OCI-LY3 (cell line): ENCODE measurements around the gene CASP8AP2.

ENCODE experiments used
- CTCF ChIP-seq: fragments of 200-600, 300-600 bp; sonication (generic); IDR thresholded peaks from 2 replicates; pipeline ENCODE4 v1.5.1; 2014; ENCODE audit warnings: antibody characterized with exemption, low read length, low read depth
- EZH2phosphoT487 ChIP-seq: fragments of 200-600 bp; shearing (Covaris generic); IDR thresholded peaks from 2 replicates; pipeline ENCODE4 v1.6.1; 2018; ENCODE audit warnings: antibody characterized with exemption, mixed run types, low read depth

DNA sequence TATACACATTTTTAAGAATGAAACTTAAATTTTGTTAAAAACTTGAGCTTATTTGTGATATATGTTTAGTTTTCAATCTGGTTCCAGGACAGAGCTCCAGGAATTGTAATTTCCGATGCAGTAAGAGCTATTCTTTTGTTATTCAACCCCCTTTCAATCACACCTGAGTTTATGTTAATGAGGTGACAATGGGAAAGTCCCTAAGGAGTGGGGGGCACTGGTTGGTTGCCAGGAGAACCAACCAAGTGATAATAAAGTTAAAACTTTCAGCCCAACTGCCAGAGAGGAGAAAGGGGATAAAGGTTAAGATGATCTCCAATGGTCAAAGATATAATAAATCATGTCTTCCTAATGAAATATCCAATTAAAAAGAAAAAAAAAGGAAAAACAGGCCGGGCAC lies 29.9 kb upstream of the CASP8AP2 start:
- no peak for TF ChIP-seq CTCF
- TF ChIP-seq EZH2phosphoT487: no peak
